Stromal cell of bone marrow (primary cell): ENCODE results near the gene C3orf20.

Experiments
- DNase-seq: peaks from one replicate; pipeline ENCODE4 v3.0.0-alpha.2; 2012; ENCODE audit warnings: low read depth

Gene C3orf20

GRCh38 chr3:14816359-14816758, 141.4 kb downstream of the C3orf20 start:
- DNase-seq = no peak

- no peak for DNase-seq
Measured at GRCh38 chr3:14818804-14819500, 144.0 kb downstream of the C3orf20 start, which contains the start of gene FGD5. FGD5 (plus strand) TSS chr3:14818962; CDS start chr3:14819072, 110 bp downstream.

GRCh38 chr3:14819671-14820070, 144.7 kb downstream of the C3orf20 start:
- DNase-seq = no peak

DNA sequence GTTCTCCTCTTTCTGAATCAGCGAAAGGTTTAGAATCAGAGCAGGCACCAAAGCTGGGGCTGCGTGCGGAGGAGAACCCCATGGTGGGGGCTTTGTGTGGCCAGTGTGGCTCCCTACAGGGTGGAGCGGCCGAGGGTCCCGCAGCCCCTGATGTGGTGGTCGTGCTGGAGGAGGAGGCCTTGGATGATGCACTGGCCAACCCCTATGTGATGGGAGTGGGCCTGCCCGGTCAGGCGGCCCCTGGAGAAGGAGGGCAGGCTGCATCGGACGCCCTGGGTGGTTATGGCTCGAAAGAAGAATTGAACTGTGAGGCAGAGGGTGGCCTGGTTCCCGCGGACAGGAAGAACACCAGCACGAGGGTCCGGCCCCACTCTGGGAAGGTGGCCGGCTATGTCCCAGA, 145.2 kb downstream of the C3orf20 start:
- no peak for DNase-seq

DNA sequence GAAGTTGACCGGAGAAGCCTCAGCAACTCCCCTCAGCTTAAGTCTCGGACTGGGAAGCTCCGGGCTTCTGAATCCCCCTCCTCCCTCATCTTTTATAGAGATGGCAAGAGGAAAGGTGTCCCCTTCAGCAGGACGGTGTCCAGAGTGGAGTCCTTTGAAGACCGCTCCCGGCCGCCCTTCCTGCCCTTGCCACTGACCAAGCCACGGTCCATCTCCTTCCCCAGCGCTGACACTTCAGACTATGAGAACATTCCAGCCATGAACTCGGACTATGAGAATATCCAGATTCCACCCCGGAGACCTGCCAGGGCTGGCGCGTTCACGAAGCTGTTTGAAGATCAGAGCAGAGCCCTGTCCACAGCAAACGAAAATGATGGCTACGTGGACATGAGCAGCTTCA, 146.2 kb downstream of the C3orf20 start:
- no peak for DNase-seq

GRCh38 chr3:14822134-14822533, 147.2 kb downstream of the C3orf20 start:
- DNase-seq = no peak
